ENCODE results near the gene BORCS6.

BORCS6 gene

DNA sequence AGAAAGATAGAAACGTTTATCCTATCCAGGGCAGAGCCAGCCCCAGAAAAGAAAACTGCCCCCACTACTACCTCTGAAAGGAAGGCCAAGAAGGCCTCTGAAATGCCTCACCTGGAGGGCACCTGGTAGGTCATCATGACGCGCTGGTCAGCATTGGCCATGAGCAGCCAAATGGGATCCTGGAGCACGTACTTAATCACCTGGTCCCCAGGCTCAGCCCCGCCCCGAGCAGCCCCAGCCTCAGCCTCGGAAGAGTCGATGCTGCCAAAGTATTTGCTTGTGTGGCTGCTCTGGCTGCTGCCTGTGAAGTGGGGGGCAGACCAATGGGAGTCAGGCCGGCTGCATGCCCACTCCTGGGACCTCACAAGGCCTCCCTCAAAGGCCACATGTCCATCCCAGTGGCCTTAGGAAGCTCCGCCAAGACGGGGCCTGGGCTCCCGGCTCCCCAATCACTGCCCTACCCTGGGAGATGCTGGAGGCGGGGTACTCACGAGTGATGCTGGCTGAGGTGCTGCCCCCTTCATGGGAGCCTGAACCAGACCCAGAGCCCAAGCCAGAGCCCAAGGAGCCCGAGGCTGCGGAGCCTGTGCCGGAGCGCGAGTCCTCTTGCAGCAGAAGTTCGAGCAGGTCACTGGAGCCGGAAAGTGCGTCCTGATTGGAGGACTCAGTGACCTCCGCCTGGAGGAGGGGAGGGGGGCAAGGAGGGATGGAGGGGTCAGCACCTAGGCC is 47.7 kb downstream of the BORCS6 start:
- H3K27me3 Mint-ChIP-seq (ENCODE audit: low read depth): no peaks in the 10 kb centered on the region
- no peak overlapping the region for H3K4me3 Mint-ChIP-seq
- no peak overlapping the region for H3K27ac Mint-ChIP-seq
- H3K36me3 Mint-ChIP-seq (ENCODE audit: low read depth): peaks cover 37% of the 10 kb centered on the region
- H3K9me3 Mint-ChIP-seq: no peaks in the 10 kb centered on the region
- TF ChIP-seq, protein P1, sequence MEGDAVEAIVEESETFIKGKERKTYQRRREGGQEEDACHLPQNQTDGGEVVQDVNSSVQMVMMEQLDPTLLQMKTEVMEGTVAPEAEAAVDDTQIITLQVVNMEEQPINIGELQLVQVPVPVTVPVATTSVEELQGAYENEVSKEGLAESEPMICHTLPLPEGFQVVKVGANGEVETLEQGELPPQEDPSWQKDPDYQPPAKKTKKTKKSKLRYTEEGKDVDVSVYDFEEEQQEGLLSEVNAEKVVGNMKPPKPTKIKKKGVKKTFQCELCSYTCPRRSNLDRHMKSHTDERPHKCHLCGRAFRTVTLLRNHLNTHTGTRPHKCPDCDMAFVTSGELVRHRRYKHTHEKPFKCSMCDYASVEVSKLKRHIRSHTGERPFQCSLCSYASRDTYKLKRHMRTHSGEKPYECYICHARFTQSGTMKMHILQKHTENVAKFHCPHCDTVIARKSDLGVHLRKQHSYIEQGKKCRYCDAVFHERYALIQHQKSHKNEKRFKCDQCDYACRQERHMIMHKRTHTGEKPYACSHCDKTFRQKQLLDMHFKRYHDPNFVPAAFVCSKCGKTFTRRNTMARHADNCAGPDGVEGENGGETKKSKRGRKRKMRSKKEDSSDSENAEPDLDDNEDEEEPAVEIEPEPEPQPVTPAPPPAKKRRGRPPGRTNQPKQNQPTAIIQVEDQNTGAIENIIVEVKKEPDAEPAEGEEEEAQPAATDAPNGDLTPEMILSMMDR (IDR thresholded peaks at IDR 0.05; ENCODE audit: unreplicated experiment in 3 of 3): no peak
- H3K4me1 Mint-ChIP-seq: no peaks in the 10 kb centered on the region

DNA sequence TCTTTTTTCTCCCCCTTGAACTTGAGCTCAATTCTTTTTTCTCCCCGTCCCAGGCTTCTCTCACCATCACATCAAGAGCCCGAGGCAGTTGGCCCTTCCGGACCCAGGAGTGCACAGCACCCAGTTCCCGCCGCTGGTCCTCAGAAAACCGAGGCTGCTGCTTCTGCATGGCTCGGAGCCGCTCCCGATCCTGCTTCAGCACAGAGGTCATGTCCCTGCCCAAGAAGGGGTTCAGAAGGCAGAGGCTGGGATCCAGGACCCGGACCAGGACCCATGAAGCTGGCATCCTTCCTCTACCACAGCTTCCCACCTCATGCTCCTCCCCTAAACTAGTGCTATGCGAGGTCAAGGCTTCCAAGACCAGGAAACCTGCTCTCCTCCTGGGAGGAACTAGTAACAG is 48.2 kb downstream of the BORCS6 start:
- no peaks in the 10 kb centered on the region for H3K9me3 Mint-ChIP-seq
- peaks cover 1% of the 10 kb centered on the region for H3K27me3 Mint-ChIP-seq (ENCODE audit: low read depth)
- TF ChIP-seq, protein P1 (IDR thresholded peaks at IDR 0.05; ENCODE audit: unreplicated experiment in 3 of 3): no peak
- H3K36me3 Mint-ChIP-seq (ENCODE audit: low read depth): peaks cover 33% of the 10 kb centered on the region
- no peak overlapping the region for H3K4me3 Mint-ChIP-seq
- no peaks in the 10 kb centered on the region for H3K4me1 Mint-ChIP-seq
- H3K27ac Mint-ChIP-seq: peak overlapping the region in 1 of 3 experiments; percentile 40

DNA sequence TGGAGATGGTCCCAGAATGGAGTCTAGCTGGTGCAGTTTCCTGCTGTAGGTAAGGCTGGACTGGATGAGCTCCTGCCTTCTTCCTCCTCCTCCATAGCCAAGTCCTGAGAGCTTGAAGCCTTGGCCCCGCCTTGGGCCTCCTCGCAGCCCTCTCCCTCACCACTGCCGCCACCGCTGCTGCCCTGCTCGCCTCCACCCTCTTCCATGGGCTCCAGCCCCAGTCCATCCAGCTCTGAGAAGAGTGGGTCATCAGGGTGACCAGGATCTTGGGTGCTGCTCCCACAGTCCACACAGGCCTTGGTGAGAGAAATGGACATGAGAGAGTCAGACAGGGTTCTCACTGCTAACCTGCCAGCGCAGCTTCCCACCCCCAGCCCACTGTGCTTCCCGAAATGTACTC is 48.9 kb downstream of the BORCS6 start:
- no peaks in the 10 kb centered on the region for H3K4me1 Mint-ChIP-seq
- H3K9me3 Mint-ChIP-seq: no peaks in the 10 kb centered on the region
- peak overlapping the region in 1 of 3 experiments; percentile 24 for H3K4me3 Mint-ChIP-seq
- H3K36me3 Mint-ChIP-seq (ENCODE audit: low read depth): peaks cover 26% of the 10 kb centered on the region
- peaks cover 4% of the 10 kb centered on the region for H3K27me3 Mint-ChIP-seq (ENCODE audit: low read depth)
- TF ChIP-seq, protein P1 (IDR thresholded peaks at IDR 0.05; ENCODE audit: unreplicated experiment in 3 of 3): no peak
- peak overlapping the region in 1 of 3 experiments; percentile 40 for H3K27ac Mint-ChIP-seq

DNA sequence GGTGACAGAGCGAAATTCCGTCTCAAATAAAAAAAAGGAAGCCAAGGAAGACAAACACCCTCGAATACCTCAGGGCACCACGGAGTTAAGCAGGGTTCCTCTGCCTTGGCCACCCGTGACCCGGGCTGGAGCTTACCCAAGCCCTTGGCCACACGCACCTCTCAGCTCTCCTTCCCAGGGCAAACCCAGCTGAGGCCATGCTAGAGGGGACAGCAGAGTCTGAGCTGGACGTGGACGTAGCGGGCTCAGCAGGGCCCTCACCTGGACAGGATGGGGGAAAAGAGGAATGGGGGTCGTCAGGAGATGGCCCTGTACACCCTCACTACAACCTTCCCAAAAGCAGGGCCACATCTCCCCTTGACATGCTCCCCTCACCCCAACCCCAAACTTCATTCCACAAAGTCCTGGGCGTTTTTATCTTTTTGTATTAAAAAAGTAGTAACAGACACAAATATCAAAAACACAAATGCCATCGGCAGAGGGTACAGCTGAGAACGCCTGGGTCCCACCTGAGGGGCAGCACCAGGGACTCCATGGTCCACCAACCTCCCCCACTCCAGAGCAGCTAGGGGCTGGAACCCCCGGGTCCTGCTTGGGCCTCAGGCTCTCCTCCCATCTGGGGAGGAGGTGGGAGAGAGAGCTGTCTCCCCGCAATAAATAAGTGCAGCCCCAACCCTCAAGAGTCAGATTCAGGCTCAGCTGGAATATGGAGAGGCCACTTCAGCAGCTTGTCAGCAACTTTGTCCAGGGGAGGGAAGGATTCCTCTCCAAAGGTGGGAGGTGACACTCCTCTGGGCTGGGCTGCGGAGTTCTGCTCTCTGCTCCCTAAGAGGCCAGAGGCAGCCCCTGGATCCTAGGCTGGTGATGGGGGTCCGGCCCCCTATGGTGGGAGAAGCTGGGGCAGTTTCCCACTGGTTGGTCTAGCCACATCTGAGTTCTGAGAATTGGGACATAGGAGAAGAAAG is 49.6 kb downstream of the BORCS6 start:
- no peak overlapping the region for H3K27ac Mint-ChIP-seq
- peaks cover 4% of the 10 kb centered on the region for H3K27me3 Mint-ChIP-seq (ENCODE audit: low read depth)
- no peaks in the 10 kb centered on the region for H3K9me3 Mint-ChIP-seq
- H3K4me1 Mint-ChIP-seq: no peaks in the 10 kb centered on the region
- H3K4me3 Mint-ChIP-seq: no peak overlapping the region
- TF ChIP-seq, protein P1 (IDR thresholded peaks at IDR 0.05; ENCODE audit: unreplicated experiment in 3 of 3): no peak
- H3K36me3 Mint-ChIP-seq (ENCODE audit: low read depth): peaks cover 24% of the 10 kb centered on the region

- TF ChIP-seq, protein P1 (IDR thresholded peaks at IDR 0.05; ENCODE audit: unreplicated experiment in 3 of 3): peak; percentile 87 to 92 (median 90)
- Mint-ChIP-seq H3K4me3 (no peak overlapping the region), H3K27me3 (ENCODE audit: low read depth) (peaks cover 4% of the 10 kb centered on the region), H3K9me3 (no peaks in the 10 kb centered on the region), H3K4me1 (no peaks in the 10 kb centered on the region), H3K36me3 (ENCODE audit: low read depth) (peaks cover 19% of the 10 kb centered on the region), H3K27ac (no peak overlapping the region)
These were observed 51.2 kb downstream of the BORCS6 start for GRCh38 chr17:8138672-8139371.

Measured in nephron (organoid).